ENCODE data around the gene DNAI4.
A peak's percentile ranks its signal among the peaks of the same experiment; 100 is the strongest.
"Not testable (repeated sequence)": the region's sequence is repeated elsewhere in the genome, so short reads cannot be mapped to it uniquely, and the experiment has no call there.

Gene DNAI4, protein sequence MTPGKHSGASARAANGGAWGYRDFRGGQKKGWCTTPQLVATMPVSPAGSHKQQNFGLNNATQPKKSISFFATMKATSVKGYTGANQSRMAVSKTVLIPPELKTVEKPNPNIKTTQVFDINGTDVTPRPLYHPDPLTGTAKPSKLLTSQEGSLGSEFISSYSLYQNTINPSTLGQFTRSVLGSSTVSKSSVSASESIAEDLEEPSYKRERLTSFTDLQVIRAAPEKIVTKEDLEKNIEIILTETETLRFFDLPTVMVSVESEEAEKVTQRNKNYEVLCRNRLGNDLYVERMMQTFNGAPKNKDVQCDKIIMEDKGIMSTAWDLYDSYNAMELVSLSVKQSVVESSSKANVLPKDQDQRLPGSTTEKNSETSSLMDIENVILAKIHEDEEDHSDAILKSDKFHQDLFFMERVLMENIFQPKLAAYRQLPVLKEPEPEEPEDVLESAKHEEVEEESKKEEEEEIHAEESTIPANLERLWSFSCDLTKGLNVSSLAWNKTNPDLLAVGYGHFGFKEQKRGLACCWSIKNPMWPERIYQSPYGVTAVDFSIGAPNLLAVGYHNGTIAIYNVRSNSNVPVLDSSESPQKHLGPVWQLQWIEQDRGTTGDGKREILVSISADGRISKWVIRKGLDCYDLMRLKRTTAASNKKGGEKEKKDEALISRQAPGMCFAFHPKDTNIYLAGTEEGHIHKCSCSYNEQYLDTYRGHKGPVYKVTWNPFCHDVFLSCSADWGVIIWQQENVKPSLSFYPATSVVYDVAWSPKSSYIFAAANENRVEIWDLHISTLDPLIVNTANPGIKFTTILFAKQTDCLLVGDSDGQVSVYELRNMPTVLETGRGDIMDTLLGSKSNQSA

DNA sequence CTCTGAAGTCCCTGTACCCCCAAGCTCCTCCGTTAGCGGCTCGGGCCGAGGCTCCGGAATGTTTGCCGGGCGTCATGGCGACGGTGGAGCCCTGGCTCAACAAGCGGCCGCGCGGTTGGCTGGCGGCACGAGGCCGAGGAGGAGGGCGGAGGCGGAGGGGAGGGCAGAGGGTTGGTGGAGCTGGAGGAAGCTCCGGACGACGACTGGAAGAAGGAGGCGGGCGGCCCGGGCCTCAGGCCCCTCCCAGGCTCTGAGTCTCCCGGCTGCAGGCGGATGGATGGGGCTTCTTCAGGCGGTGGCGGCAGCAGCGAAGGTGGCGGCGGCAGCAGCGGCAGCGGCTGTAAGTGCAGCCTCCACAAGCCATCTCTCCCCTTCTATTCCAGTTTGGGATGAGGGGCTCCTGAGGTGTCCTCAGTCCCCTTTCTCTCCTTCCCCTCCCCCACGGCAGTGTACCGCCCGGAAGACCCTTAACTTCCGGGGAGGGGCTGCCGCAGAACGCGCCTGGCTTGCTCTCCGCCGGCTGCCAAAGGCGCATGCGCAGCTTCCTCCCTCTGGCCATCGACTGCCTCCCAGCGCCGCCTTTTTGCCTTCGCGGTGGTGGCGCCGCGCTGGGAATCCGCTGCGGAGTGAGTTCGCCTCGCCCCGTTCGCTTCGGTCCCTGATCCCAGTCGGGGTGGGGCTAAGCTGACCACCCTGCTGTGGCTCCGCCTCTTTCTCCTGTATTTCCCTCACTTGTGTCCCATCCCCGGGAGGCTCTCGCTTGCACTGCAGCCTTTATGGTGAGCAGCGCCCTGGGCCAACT lies at the start of gene DNAI4, which contains the start of gene MIER1:
TSS of gene DNAI4 (minus strand) at position 101 of the 802 bp plus-strand sequence. CDS start at position 76, 25 bp downstream.
TSS of gene MIER1 (plus strand) at position 235 of the 802 bp plus-strand sequence. CDS start at position 274, 39 bp downstream.
- DNase-seq (ENCODE audit: low spot score): peak; percentile 97

DNA sequence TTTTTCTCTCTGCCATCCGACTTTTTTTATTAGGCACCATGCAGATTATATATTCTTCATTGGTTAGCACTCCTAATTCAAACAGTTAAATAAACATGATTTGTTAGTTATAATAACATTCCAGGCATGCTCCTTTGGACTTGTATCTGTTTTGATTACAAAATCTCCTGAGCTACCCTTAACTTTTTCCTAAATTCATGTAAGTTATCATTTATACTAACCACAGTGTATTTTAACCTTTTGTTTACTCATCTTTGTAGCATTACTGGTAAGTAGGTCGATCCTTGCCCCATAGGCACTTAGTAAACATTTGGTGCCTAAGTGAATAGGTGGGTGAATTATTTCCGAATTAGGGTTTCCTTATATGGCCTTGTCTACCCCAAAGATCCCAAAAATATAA lies 43.9 kb upstream of the DNAI4 start:
- DNase-seq (ENCODE audit: low spot score): no peak

DNA sequence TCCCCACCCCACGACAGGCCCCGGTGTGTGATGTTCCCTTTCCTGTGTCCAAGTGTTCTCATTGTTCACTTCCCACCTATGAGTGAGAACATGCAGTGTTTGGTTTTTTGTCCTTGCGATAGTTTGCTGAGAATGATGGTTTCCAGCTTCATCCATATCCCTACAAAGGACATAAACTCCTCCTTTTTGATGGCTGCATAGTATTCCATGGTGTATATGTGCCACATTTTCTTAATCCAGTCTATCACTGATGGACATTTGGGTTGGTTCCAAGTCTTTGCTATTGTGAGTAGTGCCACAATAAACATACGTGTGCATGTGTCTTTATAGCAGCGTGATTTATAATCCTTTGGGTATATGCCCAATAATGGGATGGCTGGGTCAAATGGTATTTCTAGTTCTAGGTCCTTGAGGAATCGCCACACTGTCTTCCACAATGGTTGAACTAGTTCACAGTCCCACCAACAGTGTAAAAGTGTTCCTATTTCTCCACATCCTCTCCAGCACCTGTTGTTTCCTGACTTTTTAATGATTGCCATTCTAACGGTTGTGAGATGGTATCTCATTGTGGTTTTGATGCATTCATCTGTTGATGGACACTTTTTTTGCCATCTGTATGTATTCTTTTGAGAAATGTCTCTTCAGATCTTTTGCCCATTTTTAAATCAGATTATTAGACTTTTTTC lies 41.7 kb upstream of the DNAI4 start:
- not testable (repeated sequence) for DNase-seq (ENCODE audit: low spot score)

DNA sequence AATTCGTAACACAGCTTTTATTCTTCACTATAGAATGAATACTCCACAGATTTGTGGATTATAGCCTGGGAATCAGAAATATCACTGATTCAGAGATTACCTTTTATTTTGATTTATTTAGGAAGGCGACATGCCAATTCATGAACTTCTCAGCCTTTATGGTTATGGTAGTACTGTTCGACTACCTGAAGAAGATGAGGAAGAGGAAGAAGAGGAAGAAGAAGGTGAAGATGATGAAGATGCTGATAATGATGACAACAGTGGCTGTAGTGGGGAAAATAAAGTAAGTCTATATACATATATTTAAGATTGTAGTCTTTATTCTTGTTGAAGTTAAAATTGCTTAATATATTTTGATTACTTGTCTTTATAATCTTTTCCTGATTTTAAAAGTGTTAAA lies 33.3 kb upstream of the DNAI4 start:
- DNase-seq (ENCODE audit: low spot score): no peak

DNA sequence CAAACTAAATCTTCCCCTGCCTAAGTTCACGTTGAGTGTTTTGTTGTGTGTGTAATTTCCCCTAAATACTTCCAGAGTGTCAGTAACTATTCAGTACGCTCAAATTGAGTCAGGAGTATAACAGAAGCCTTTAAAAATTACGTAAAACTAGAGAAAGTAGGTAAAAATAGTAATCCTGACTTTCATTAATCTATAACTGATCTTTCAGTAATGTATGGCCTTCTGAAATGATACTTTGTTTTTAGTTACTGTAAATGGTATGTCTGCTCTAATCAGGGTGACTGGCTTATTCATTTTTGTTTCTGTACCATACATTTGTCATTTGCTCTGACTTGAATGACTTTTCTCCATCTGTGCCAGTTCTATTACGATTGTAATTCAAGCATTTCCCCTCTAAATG lies 29.6 kb upstream of the DNAI4 start:
- no peak for DNase-seq (ENCODE audit: low spot score)

DNA sequence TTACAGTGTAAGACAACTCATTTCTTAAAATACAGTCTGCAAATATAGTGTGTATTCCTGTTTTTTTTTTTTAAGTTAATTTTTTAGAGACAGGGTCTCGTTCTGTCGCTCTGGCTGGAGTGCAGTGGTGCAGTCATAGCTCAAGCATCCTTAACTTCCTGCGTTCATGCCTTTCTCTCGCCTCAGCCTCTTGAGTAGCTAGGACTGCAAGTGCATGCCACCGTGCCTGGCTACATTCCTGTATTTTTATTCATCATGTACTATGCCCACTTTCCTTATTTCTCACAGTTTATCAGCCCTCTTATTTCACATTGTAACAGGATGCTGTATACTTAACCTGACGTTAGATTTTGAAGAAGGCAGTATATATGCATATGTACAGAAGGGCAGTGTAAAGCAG lies 26.9 kb upstream of the DNAI4 start:
- DNase-seq (ENCODE audit: low spot score): no peak

DNA sequence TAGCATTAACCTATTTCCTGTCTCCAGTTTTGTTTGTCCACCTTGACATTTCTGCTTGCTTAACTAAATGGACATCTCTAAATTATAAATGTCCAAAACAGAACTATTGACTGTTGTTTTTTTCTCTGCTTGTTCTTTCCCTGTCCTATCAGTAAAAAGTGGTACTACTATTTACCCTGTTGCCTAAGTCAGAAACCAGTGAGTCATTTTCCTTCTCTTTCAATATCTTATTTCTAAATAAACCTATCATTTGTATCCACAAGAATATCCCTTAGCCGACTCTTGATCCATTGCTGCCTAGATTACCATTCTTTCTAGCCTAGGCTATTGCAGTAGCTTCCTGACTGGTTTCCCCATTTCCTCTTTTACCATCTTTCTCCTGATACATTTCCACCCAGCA lies 22.6 kb upstream of the DNAI4 start:
- DNase-seq (ENCODE audit: low spot score): no peak

DNA sequence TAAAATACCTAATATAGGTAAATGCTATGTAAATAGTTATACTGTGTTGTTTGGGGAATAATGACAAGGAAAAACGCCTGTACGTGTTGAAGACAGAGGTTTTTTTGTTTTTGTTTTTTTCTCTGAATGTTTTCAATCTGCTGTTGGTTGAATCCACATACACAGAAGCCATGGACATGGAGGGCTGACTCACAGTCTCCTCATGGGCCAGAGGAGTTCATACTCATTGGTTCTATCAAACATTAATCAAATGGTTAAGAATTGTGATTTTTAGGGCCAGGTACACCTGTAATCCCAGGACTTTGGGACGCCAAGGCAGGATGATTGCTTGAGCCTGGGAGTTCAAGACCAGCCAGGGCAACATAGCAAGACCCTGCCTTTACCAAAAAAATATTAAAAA lies 20.7 kb upstream of the DNAI4 start:
- no peak for DNase-seq (ENCODE audit: low spot score)

DNA sequence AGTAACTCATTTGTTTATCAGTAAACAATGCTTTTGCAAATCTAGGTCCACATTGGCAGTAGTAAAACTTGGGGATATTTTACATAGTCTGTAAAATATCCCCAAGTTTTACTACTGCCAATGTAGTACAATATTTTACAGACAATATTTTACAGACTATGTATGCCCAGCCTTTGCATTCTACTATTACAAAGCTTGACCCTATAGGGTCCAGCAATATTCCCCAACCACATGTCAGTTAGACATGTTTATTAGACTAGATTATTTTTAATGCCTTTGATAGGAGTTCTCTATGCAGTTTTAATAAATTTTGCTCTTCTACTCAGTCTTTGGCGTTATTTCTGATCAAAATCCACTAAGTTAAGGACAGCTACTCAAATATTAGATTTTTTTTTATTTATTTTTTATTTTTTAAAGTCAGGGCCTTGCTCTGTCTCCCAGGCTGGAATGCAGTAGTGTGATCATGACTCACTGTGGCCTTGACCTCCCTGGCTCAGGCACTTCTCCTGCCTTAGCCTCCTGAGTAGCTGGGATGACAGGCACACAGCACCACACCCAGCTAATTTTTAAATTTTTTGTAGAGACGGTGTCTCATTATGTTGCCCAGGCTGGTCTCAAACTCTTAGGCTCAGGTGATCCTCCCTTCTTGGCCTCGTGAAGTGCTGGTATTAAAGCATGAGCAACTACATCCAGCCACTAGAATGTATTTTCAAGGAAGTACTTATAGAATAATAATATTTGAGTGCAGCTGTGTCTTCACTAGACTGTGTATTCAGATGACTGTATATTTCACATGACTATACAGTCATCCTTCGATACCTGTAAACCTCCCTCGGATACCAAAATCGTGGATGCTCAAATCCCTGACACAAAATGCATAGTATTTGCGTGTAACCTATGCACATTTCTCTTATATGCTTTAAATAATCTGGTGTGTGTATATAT lies 19.9 kb upstream of the DNAI4 start:
- no peak for DNase-seq (ENCODE audit: low spot score)

DNA sequence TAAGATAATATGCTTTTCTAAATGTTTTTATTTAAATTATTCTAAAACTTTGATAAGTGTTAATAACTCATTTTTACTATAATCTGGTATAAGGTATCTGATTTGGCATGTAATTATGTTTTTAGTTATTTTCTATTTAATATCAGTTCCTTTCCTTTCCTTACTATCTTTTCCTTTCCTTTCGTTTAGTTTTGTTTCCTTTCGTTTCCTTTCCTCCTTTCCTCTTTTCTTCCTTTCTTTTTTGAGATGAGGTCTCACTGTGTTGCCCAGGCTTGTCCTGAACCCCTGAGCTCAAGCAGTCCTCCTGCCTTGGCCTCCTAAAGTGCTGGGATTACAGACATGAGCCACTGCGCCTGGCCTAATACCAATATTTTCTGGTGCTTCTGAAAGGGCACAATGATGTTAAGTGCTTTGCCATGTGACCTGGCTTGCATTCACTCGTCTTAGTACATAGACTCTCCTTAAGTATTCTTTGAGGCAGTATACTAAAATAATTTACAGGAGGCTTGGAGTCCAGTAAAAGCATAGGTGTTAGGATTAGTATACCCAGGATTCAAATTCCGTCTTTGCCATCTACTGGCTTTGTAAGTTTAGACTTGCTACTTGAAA lies 18.8 kb upstream of the DNAI4 start:
- peak; percentile 27 for DNase-seq (ENCODE audit: low spot score)

DNA sequence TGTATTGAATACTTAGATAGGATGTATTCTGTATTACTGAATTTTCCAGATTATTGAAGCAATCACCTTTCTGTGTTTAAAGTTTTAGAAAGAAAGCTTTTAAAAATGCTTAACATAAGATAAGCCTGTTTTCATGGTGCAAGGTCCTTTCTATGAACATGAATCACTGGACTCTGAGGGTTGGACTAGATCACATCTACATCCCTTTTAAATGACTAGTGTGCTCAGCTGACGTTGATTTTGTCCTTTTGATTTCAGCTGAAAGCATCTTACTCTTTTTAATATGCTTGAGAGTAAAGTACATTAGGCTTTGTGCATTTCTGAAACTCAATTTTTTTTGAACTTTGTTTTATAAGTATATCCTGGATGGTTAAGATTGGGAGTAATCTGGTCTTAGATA lies 16.3 kb upstream of the DNAI4 start:
- DNase-seq (ENCODE audit: low spot score): no peak

DNA sequence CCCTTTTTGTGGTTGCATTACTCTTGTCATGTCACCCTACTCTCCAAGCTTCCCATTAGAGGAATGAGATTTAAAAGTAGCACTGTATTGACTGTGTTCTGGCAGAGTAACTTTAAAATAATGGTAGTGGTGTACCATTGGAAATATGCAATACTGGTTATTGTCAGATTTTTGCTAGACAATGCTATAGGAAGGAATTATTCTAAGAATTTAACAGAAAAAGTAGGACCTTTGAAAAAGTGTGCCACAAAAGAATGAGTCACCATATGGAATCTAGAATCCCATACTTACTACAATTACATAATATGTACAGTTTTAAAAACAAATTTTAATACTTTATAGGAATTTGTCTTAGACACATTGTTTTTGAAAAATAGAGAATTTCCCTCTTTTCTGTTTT lies 14.0 kb upstream of the DNAI4 start:
- no peak for DNase-seq (ENCODE audit: low spot score)

DNA sequence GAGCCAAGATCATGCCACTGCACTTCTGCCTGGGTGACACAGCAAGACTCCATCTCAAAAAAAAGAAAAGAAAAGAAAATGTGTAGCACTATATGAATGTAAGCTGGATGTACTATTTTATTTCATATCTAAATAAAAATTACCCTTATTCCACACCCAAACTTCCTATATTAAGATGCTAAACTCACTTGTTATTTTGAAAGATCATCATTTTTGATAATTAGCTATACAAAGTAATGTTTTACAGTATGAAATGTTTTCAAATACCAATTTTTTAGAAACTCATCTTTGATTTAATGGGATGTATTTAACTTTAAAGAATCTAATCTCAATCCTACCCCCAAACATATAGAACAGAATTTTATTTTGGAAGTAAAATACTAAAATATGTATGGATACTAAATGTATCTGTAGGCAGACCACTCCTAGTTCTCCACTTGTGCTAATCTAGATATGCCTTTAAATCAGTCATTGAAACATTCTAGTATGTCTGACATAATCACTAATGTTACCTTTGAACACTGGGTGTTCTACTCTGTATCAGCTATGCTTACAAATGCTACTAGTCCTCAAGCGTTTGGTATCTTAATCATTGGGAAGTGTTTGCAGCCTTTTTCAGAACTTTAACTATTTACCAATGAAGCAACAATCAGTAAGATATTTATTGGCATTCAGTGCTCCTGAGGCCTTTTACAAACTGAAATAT lies 13.0 kb upstream of the DNAI4 start:
- DNase-seq (ENCODE audit: low spot score): no peak

DNA sequence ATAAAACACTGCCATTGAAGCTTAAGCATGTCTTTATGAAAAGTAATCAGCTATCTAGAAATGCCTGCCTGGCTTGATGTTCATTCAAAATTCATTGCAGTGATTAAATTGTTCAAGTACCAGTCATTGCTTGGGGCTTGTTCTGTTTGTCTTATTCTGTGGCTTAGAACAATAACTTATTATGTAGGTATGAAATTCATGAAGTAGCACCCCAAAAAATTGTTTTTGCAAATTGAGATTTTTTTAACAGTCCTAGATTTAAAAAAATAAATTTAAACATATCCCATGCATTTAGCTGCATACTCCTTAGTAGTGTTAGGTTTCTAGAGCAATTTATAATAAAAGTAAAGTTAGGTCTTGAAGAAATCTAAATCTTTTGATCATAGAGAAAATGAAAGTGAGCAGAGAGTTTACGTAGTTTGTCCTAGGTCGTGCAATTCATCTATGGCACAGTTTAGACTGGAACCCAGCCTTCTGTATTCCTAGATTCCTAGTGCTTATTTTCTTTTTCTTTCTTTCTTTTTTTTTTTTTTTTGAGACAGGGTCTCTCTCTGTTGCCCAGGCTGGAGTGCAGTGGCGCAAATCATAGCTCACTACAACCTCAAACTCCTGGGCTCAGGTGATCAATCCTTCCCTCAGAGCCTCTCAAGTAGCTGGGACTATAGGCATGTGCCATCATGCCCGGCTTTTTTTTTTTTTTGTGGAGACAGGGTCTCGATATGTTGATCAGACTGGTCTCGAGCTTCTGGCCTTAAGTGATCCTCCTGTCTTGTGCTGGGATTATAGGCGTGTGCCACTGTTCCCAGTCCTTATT lies 9.4 kb upstream of the DNAI4 start:
- DNase-seq (ENCODE audit: low spot score): no peak

DNA sequence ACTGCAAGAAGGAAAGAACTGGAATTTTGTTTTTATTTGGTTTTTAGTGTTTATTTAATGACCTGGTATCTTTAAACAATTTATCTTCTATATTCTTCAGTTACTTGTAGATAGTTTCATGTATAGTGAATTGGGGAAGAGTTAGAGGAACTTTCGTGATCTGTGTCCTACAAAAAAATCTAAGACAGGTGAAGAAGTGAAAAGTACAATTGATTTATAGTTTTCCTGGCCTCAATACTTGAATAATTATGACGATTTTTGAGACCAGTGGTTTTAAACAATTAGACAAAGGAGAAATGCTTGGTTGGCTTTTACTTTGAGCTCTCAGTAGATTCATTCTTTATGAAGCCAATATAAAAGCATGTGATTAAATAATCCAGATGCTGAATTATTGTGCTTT lies 7.6 kb upstream of the DNAI4 start:
- no peak for DNase-seq (ENCODE audit: low spot score)

DNA sequence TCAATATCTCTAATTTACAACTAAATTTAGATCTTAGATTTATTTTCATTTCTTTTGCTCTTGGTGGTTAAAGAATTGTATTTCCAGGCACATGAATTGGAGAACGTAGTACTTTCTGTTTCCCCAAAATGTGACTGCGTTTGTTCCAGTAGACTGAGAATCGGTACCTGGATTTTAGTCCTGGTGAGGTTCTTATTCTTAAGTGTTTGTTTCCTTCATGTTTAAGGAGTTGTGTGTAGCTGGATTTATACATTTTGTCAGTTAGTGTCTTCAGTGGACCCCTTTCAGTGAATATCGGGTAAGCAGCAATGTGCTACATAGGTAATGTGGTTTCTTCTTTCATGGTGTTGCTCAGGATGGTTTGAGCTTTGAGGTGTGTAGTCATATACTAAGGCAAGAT lies 6.9 kb upstream of the DNAI4 start:
- no peak for DNase-seq (ENCODE audit: low spot score)

DNA sequence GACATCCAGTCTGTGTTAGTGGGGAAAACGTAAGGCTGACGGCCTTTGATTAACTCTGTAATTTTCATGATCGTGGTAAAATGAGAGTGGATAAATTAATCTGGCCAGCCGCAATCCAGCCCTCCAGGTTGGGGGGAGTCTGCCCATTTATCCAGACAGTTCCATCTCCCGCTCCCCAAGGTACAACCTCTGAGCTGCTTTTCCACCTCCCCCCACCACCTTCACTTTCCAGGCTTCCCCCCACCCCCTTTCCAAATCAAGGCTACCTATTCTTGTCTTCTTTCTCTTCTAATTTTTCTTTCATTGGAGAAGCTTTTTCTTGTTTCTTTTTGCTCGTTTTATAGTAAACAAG lies 6.1 kb upstream of the DNAI4 start:
- DNase-seq (ENCODE audit: low spot score): no peak

DNA sequence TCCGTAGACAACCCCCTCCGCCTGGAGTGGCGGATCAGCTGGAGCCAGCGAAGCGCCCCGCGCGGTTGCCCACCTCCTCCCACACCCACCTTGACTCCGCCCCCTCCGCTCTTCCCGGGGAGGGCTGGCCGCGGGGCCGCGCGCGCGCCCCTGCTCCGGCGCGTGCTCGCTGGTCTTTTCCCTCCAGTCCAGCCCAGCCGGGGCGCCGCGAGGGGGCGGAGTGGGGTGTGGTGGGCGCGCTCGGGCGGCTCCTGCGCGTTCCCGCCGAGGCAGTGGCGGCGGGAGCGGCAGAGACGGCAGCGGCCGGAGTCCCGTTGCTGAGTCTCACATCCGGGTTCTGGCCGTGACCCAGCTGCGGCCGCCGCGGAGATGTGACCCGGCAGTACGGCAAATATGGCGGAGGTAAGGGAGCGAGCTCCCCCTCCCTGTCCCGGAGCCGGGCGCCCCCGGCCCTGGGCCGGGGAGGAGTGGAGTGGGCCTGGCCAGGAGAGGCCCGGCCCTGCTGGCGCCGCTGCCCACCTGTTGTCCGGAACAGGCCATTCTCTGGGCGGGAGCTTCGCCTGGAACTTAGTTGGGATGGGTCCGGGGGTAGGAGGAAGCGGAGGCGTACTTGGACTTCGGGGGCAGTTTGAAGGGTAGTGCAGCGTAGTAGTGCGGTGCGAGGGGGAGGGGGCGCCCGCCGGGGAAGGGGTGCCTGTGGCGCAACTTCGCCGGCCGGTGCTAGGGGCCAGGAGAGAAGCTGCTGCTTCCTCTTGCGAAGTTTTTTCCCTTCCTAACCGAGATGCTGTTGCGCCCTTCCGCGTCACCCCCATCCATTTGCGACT lies 5.6 kb upstream of the DNAI4 start:
- peak; percentile 91 for DNase-seq (ENCODE audit: low spot score)

All from D341Med (cell line).